Right lobe of liver (tissue), 6 donors: ENCODE measurements around the gene SH2D3C. TPM values are rescaled to one million over a fixed set of nuclear protein-coding genes. Genes with fewer than 3 reads are reported as not detected.

Source experiments
- ATAC-seq, 4 donors: fragments of 200-7000 bp; cut with Tn5 transposase; one replicate each; pipeline ENCODE4 v1.9.1; 2020; ENCODE audit warnings: mild to moderate bottlenecking in 4 of 4, moderate library complexity in 4 of 4
- DNase-seq, 3 donors: peaks; one replicate each; pipeline ENCODE4 v3.0.0-alpha.2; 2020
- H3K27ac ChIP-seq, 3 donors: fragments of 200-600 bp; one replicate each; pipeline ENCODE4 v1.8.0; 2022
- H3K27me3 ChIP-seq, 2 donors: fragments of 200-600 bp; one replicate each; pipeline ENCODE4 v1.8.0; 2022
- H3K36me3 ChIP-seq, 4 donors: fragments of 200-600 bp; sonication (generic) in 1 of 4; one replicate each; pipeline versions ENCODE4 v1.5.1 to v1.8.0; 2017 to 2022; ENCODE audit warnings: control low read depth in 1 of 4
- H3K4me1 ChIP-seq, 4 donors: fragments of 200-600 bp; sonication (generic) in 1 of 4; one replicate each; pipeline versions ENCODE4 v1.5.1 to v1.8.0; 2017 to 2022; ENCODE audit warnings: control low read depth in 1 of 4
- H3K4me3 ChIP-seq, 3 donors: fragments of 200-600 bp; one replicate each; pipeline ENCODE4 v1.8.0; 2022
- H3K9me3 ChIP-seq, 4 donors: fragments of 200-600 bp; sonication (generic) in 1 of 4; one replicate each; pipeline versions ENCODE4 v1.5.1 to v1.8.0; 2017 to 2022; ENCODE audit warnings: control low read depth in 1 of 4
- CTCF ChIP-seq, 4 donors: fragments of 200-600 bp in 3 of 4; fragments of 450-650 bp in 1 of 4; IDR thresholded peaks; one replicate each; pipeline versions ENCODE4 v1.5.1 to v1.8.0; 2016 to 2022; ENCODE audit warnings: antibody characterized with exemption in 4 of 4, mild to moderate bottlenecking in 2 of 4
- POLR2A ChIP-seq: fragments of 450-650 bp; IDR thresholded peaks from one replicate; pipeline ENCODE4 v1.6.1; 2017; ENCODE audit warnings: antibody characterized with exemption, mild to moderate bottlenecking
- WGBS: methylation state at CpG from one replicate; pipeline ENCODE4 v1.1.6; 2018; ENCODE audit warnings: low coverage, low lambda C conversion rate; ENCODE audit not compliant: insufficient coverage; ENCODE audit errors: missing lambda C conversion rate; 5-methylcytosine and 5-hydroxymethylcytosine counted together
- intact Hi-C, 2 donors: fragments of 100-400 bp; cut with DNase I; formaldehyde crosslinking; loops; one replicate each; pipeline versions ENCODE4 v1.11.2 to v1.14.1; 2022
- total RNA-seq, 6 experiments: library from RNA; depleted of rRNA in 2 of 6; stranded (reverse); fragments of >200 nt in 2 of 6; fragmentation: NEBNext Ultra II Directional in 3 of 6; extraction: Animal tissue kit (Norgen Biotek cat#: 25700) in 3 of 6; gene quantifications; one replicate each; pipeline versions ENCODE4 v1.1.0 to v1.2.4, GENCODE V29; 2016 to 2023
- donor health status: DM: no; HTN: yes; CAD: no.
- donor health status: DM: no; HTN: no; CAD: no.
- donor health status: DM: no; HTN: no; CAD: no.
- donor health status: DM: no; HTN: yes; CAD: no.
- donor health status: DM: no; HTN: yes; CAD: no.

SH2D3C gene
- total RNA-seq, 6 experiments from 2014 or later: 1.7 to 5.6 (median 2.7) TPM

DNA sequence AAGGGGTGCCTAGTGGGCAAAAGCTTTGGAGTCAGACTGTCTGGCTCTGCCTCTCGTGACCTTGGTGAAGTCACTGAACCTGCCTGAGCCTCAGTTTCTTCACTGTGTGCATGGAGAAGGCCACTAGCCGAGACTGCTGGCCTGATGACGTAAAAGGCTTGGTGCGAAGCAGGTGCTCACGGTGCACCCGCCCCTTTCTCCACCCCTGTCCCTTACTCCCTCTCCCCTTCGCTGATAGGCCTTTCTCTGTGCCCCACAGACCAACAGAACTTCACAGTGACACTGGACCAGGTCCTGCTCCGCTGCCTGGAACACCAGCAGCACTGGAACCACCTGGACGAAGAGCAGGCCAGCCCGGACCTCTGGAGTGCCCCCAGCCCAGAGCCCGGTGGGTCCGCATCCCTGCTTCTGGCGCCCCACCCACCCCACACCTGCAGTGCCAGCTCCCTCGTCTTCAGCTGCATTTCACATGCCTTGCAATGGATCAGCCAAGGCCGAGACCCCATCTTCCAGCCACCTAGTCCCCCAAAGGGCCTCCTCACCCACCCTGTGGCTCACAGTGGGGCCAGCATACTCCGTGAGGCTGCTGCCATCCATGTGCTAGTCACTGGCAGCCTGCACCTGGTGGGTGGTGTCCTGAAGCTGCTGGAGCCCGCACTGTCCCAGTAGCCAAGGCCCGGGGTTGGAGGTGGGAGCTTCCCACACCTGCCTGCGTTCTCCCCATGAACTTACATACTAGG is 34.6 kb upstream of the SH2D3C start:
- WGBS: 100% methylated on average over 1 of the region's 19 CpGs
- H3K27ac ChIP-seq: no peak overlapping the region
- intact Hi-C loops: loop anchor here in 1 of 2 donors (10.0 kb wide), 1 partner anchor 62 kb away; the partner anchor contains the start of gene AK1
- no peaks in the 10 kb centered on the region for H3K27me3 ChIP-seq
- H3K9me3 ChIP-seq: no peaks in the 10 kb centered on the region
- peaks cover 0 to 83% (median 26%) of the 10 kb centered on the region in 4 donors for H3K36me3 ChIP-seq
- no peak for TF ChIP-seq CTCF (IDR thresholded peaks at IDR 0.05)
- TF ChIP-seq POLR2A: no peak
- no peak overlapping the region for H3K4me3 ChIP-seq
- DNase-seq (no peak), ATAC-seq (no peak)
- peaks cover 0 to 14% (median 7%) of the 10 kb centered on the region in 4 donors for H3K4me1 ChIP-seq

- no peak overlapping the region for H3K27ac ChIP-seq
- DNase-seq (no peak), ATAC-seq (no peak)
- WGBS: 74% methylated on average over 5 of the region's 6 CpGs
- TF ChIP-seq CTCF (IDR thresholded peaks at IDR 0.05) (no peak), POLR2A (no peak)
- no peak overlapping the region for H3K4me3 ChIP-seq
- no peaks in the 10 kb centered on the region for H3K27me3 ChIP-seq
- intact Hi-C loops: loop anchor here in 1 of 2 donors (10.0 kb wide), 1 partner anchor 63 kb away; the partner anchor contains the start of gene AK1
- H3K4me1 ChIP-seq: peaks cover 0 to 14% (median 7%) of the 10 kb centered on the region in 4 donors
- H3K9me3 ChIP-seq: no peaks in the 10 kb centered on the region
- peaks cover 0 to 83% (median 30%) of the 10 kb centered on the region in 4 donors for H3K36me3 ChIP-seq
Measured at GRCh38 chr9:127812011-127812410, 33.5 kb upstream of the SH2D3C start.

DNA sequence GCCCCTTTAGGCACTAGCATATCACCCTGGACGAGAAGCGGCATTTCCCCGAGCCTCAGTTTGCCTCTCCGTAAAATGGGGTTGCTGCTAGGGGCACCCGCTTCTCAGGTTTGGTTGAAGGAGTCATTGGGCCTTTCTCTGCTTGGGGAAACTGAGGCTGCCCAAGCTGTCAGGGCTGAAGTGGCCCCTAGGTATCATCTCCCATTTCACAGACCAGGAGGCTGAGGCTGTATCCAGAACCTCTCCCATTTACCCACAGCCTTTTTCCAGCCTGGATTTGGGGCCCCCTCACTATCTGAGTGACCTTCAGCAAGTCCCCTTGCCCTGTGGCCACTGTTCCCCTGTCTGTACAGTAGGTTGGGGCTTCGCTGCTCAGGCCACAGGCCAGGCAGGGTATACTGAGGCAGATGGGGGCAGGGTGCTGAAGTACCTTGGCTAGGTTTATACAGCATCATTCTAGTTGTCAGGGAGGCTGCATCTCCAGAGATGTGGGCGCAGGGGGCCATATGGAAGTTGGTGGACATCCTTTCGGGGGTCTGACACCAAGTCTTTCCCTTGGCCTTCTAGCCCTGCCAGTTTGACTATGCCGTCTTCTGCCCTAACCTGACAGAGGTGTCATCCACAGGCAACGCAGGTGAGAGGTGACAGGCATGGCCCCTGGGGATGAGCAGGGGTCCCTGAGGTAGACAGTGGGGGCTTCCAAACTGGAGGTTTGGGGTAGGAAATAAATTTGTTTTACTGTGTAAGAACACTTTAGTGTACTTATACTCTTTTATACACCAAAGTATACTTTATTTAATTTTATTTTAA is 32.1 kb upstream of the SH2D3C start:
- H3K9me3 ChIP-seq: no peaks in the 10 kb centered on the region
- H3K4me1 ChIP-seq: peaks cover 0 to 14% (median 7%) of the 10 kb centered on the region in 4 donors
- peaks cover 0 to 89% (median 29%) of the 10 kb centered on the region in 4 donors for H3K36me3 ChIP-seq
- H3K27ac ChIP-seq: peak overlapping the region in 1 of 3 donors; percentile 59
- peak overlapping the region in 2 of 3 donors; percentile 38 to 39 for H3K4me3 ChIP-seq
- WGBS: 84% methylated on average over 4 of the region's 10 CpGs
- DNase-seq: no peak
- no peaks in the 10 kb centered on the region for H3K27me3 ChIP-seq
- TF ChIP-seq CTCF (IDR thresholded peaks at IDR 0.05): no peak
- no peak for TF ChIP-seq POLR2A
- ATAC-seq: no peak
- intact Hi-C loops: loop anchor here in 1 of 2 donors (10.0 kb wide), 1 partner anchor 64 kb away; the partner anchor contains the start of gene AK1

DNA sequence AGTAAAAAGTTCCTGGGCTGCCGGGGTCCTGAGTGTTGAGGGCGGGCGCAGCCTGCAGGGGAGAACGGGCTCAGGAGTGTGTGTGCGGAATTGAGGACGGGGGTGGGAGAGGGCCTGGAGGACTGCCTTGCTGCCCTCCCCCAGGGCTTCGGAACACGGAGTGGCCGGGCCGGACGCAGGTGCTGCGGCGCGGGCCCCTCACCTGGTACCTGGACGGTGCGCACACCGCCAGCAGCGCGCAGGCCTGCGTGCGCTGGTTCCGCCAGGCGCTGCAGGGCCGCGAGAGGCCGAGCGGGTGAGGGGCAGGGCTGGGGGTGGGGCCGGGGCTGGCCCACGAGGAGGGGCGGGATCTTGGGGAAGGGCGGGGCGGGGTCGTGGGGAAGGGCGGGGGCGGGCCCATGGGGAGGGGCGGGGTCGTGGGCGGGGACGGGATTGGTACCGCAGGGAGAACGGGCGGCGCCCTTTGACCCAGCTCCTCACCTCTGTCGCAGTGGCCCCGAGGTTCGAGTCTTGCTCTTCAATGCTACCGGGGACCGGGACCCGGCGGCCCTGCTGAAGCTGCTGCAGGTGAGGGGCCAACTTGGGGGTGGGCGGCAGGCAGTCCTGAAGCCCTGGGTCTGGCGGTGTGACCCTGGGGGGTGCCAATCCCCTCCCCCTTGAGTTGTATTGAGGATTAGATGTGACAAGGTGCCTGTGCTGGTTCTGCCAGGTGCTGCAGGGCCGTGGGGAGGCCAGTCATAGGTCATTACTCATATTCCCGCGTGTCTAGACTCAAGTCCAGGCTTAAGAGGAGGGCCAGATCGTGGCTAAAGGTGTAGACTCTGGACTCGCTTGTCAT is 31.3 kb upstream of the SH2D3C start:
- peak overlapping the region in 2 of 3 donors; percentile 10 to 62 for H3K27ac ChIP-seq
- no peaks in the 10 kb centered on the region for H3K27me3 ChIP-seq
- peak; percentile 69 to 88 (median 83) for ATAC-seq
- peaks cover 0 to 89% (median 25%) of the 10 kb centered on the region in 4 donors for H3K36me3 ChIP-seq
- H3K4me3 ChIP-seq: peak overlapping the region in 2 of 3 donors; percentile 38 to 39
- TF ChIP-seq POLR2A (peak; percentile 11), CTCF (IDR thresholded peaks at IDR 0.05) (no peak)
- 46% methylated on average over 28 of the region's 57 CpGs for WGBS
- intact Hi-C loops: loop anchor here in 1 of 2 donors (10.0 kb wide), 1 partner anchor 65 kb away; the partner anchor contains the start of gene AK1
- H3K4me1 ChIP-seq: peaks cover 0 to 21% (median 9%) of the 10 kb centered on the region in 4 donors
- H3K9me3 ChIP-seq: no peaks in the 10 kb centered on the region
- DNase-seq: peak; percentile 75 to 86 (median 84)
